A673 (cell line): ENCODE measurements around the gene MAML2. TPM values are rescaled to one million over a fixed set of nuclear protein-coding genes. Genes with fewer than 3 reads are reported as not detected.

Experiments
- BruUV-seq: library from RNA; stranded (reverse); fragments of 400-500 nt; replicated peaks from 2 replicates; lab custom pipeline; 2021; lab: Mats Ljungman, UMichigan
- CTCF ChIA-PET: fragments of 300-600 bp; sonication (Branson Sonifier 250); formaldehyde crosslinking; loops from one replicate; lab custom pipeline; 2022; ENCODE audit warnings: antibody characterized with exemption; lab: Charles Lee
- POLR2A ChIA-PET: fragments of 300-600 bp; sonication (Branson Sonifier 250); formaldehyde crosslinking; loops from one replicate; lab custom pipeline; 2022; ENCODE audit warnings: antibody characterized with exemption; ENCODE audit not compliant: low non-redundant PET; lab: Charles Lee
- DNase-seq: peaks from one replicate; pipeline ENCODE4 v3.0.0-alpha.2; 2015; ENCODE audit warnings: low spot score
- H3K27ac ChIP-seq: fragments of 200-600 bp; sonication (generic); 2 replicates; pipeline ENCODE4 v1.5.1; 2016; ENCODE audit warnings: mixed run types, low read depth, mild to moderate bottlenecking, mixed read lengths, antibody characterized with exemption, low read length; ENCODE audit not compliant: poor library complexity, severe bottlenecking
- H3K27me3 ChIP-seq: fragments of 200-600 bp; sonication (generic); replicated peaks from 2 replicates; pipeline ENCODE4 v1.6.1; 2017; ENCODE audit warnings: mixed run types, low read depth, mild to moderate bottlenecking, mixed read lengths, antibody characterized with exemption, low read length; ENCODE audit not compliant: insufficient read depth, poor library complexity
- H3K36me3 ChIP-seq: fragments of 200-600 bp; sonication (generic); 2 replicates; pipeline ENCODE4 v1.6.1; 2016; ENCODE audit warnings: mixed run types, mild to moderate bottlenecking, mixed read lengths, antibody characterized with exemption, low read length; ENCODE audit not compliant: insufficient read depth, poor library complexity, severe bottlenecking
- H3K4me1 ChIP-seq: fragments of 200-600 bp; sonication (generic); 2 replicates; pipeline ENCODE4 v1.6.1; 2017; ENCODE audit warnings: mixed run types, mild to moderate bottlenecking, mixed read lengths, antibody characterized with exemption, low read length; ENCODE audit not compliant: insufficient read depth, poor library complexity, severe bottlenecking
- H3K4me3 ChIP-seq: fragments of 200-600 bp; sonication (generic); 2 replicates; pipeline ENCODE4 v1.5.1; 2016; ENCODE audit warnings: low read depth, mixed run types, mild to moderate bottlenecking, mixed read lengths, low read length; ENCODE audit not compliant: poor library complexity, severe bottlenecking
- H3K9me3 ChIP-seq: fragments of 200-600 bp; sonication (generic); 2 replicates; pipeline ENCODE4 v1.6.1; 2016; ENCODE audit warnings: mixed run types, low read depth, mild to moderate bottlenecking, mixed read lengths, antibody characterized with exemption, low read length; ENCODE audit not compliant: poor library complexity, severe bottlenecking
- CTCF ChIP-seq: fragments of 300-800, 200-600 bp; sonication (generic); conservative IDR thresholded peaks from 2 replicates; pipeline ENCODE4 v1.5.1; 2017; ENCODE audit warnings: low read depth, mild to moderate bottlenecking, antibody characterized with exemption, low read length, moderate library complexity, mixed read lengths
- EZH2 ChIP-seq: fragments of 200-600 bp; sonication (generic); IDR thresholded peaks from 2 replicates; pipeline ENCODE4 v1.6.1; 2017; ENCODE audit warnings: borderline replicate concordance, low read depth, mild to moderate bottlenecking, mixed read lengths, antibody characterized with exemption, low read length; ENCODE audit not compliant: poor library complexity, severe bottlenecking
- intact Hi-C: fragments of 100-400 bp; cut with micrococcal nuclease; formaldehyde crosslinking; loops from one replicate; pipeline ENCODE4 v1.10.0; 2022; ENCODE audit not compliant: unreplicated experiment
- total RNA-seq: library from RNA; stranded (reverse); gene quantifications from 2 replicates; pipeline ENCODE4 v1.2.3, GENCODE V29; 2021

Gene MAML2
- total RNA-seq, 1 experiment from 2014 or later, result 6.4 TPM

- Histone ChIP-seq H3K27ac (peak overlapping the region; percentile 46), H3K9me3 (no peaks in the 10 kb centered on the region), H3K4me1 (peaks cover 39% of the 10 kb centered on the region), H3K27me3 (no peaks in the 10 kb centered on the region), H3K36me3 (no peaks in the 10 kb centered on the region), H3K4me3 (no peak overlapping the region)
- BruUV-seq, result no TSS peak
- intact Hi-C loops, result no loop called here
- ChIA-PET POLR2A (interaction anchor here (0.6 kb wide), 1 partner anchor 49 kb away, joined by 13 read pairs; no protein-coding TSS in a partner anchor), CTCF (interaction anchor here (1.7 kb wide), 1 partner anchor 65 kb away, joined by 5 read pairs; the partner anchor contains the start of gene MAML2)
- no peak for TF ChIP-seq EZH2
- no peak for TF ChIP-seq CTCF
- peak; percentile 86 for DNase-seq
Measured at GRCh38 chr11:96278039-96278897, 64.7 kb downstream of the MAML2 start.

- no peak for TF ChIP-seq CTCF
- no peak for TF ChIP-seq EZH2
- CTCF ChIA-PET, result no interaction called here
- BruUV-seq, result no TSS peak
- Histone ChIP-seq H3K9me3 (no peaks in the 10 kb centered on the region), H3K4me3 (no peak overlapping the region), H3K4me1 (peaks cover 45% of the 10 kb centered on the region), H3K27ac (peak overlapping the region; percentile 46), H3K27me3 (no peaks in the 10 kb centered on the region), H3K36me3 (no peaks in the 10 kb centered on the region)
- no peak for DNase-seq
- POLR2A ChIA-PET, result interaction anchor here (0.6 kb wide), 1 partner anchor 49 kb away, joined by 13 read pairs; no protein-coding TSS in a partner anchor
- intact Hi-C loops, result no loop called here
Measured at GRCh38 chr11:96277696-96278038, 65.3 kb downstream of the MAML2 start.

GRCh38 chr11:96276836-96277235, 66.2 kb downstream of the MAML2 start:
- intact Hi-C loops, result no loop called here
- TF ChIP-seq EZH2, result no peak
- no peak for TF ChIP-seq CTCF
- Histone ChIP-seq H3K36me3 (no peaks in the 10 kb centered on the region), H3K4me3 (no peak overlapping the region), H3K4me1 (peaks cover 50% of the 10 kb centered on the region), H3K9me3 (no peaks in the 10 kb centered on the region), H3K27ac (no peak overlapping the region), H3K27me3 (no peaks in the 10 kb centered on the region)
- ChIA-PET POLR2A (interaction anchor here (0.6 kb wide), 1 partner anchor 62 kb away, joined by 3 read pairs; no protein-coding TSS in a partner anchor), CTCF (no interaction called here)
- BruUV-seq, result no TSS peak
- DNase-seq, result no peak
